ENCODE results near the gene ZNF385D.
"Not testable (repeated sequence)": the region's sequence is repeated elsewhere in the genome, so short reads cannot be mapped to it uniquely, and the experiment has no call there.

The ZNF385D gene

DNA sequence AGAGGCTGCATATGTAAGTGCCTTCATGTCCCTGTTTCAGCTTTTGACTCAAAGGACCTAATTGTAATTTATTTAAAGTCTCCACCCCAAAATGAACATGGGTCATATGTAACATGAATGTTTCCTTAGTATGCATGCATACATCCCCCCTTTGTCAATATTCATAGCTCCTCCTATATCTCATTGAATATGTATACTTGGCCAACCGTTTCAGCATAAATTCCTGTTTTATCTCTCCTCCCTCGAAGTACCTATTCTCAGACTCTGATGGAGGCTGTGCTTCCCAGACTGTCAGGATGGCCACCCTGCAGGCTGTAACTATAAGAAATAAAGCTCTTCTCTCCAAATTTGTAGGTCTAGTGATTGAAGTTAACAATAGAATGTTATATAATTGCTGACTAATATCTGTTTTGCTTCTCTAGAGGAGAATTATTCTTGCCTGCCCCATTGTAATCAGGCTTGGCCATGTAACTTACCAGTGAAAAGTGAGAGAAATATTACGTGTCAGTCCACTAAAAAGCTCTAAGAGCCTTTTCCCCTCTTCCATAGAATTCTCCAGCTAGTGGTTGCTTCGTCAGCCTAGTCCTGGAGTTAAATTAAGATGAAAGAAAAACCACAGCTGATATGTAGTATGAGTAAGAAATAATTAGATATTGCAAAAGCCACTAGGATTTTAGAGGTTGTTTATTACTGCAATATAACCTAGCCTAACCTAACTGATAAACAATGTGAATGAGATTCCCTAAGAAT lies 245.1 kb downstream of the ZNF385D start:
- no peak for DNase-seq

DNA sequence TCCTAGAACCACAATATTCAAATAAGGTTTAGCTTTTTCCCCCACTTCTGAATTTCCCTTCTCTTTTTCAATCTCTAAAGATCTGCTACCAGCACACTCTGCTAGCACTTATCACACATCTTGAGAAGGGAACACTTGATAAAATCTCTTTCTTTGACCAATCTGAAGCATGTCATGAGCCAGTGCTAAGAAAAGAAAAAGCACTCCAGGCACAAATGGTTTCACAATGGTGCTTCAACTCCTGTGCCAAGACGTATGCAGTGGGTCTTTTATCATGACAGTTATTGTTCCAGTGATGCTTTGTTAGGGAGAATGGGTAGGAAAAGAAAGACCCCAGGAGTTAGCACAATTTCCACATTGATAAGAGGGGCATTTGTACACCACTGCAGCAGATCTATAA lies 248.4 kb downstream of the ZNF385D start:
- DNase-seq = no peak

DNA sequence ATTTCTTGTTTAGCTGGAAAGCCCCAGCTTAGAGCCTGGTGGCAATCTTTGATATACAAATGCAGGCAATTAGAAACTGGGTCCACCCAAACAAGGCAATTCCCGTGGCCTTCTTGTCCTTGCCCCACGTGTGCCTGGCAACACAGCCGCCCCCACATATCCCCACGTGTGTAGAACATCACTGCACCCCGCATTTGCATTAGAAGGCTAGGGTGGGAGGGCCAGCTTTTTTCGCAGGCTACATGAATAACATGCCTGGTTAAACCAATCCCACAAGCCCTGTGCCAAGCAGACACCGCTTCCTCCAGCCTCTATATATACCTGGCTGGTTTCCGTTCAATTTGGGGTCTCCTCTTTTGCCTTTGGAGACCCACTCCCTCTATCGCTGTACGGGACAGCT lies 250.2 kb downstream of the ZNF385D start:
- DNase-seq = no peak

DNA sequence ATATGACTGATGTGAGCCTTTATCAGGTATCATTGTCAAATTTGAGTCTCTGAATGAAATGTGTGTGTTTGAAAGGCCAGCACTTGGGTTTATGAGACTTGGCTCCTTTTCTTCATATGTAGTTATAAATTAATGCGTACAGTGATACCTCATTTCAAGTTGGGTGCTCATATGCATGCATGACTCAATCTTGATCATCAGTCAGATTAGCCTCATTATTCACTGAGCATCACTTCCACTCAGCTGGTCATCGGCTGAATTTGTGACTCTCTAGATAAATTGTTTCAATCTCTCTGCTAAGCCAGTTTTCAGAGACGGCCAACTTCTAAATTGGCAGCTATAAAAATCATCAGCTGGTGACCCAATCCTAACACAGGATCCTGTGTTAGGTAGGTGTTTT lies 260.3 kb downstream of the ZNF385D start:
- not testable (repeated sequence) for DNase-seq

DNA sequence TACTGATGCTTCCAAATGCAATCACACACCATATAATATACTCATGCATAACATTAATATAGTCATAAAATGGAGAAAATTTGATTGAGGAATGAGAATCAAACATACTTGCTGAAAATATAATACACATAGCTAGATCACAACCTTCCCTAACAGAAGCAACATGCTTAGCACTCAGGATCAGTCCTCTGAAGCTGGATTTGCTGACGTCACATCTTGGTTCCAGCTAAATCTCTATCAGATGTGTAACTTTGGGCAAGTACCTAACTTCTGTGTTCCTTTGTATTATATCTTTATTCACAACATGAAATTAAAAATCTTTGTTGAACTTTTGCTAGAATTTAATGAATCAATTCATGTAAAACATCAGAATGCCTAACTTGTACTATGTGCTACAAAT lies 263.5 kb downstream of the ZNF385D start:
- no peak for DNase-seq

DNA sequence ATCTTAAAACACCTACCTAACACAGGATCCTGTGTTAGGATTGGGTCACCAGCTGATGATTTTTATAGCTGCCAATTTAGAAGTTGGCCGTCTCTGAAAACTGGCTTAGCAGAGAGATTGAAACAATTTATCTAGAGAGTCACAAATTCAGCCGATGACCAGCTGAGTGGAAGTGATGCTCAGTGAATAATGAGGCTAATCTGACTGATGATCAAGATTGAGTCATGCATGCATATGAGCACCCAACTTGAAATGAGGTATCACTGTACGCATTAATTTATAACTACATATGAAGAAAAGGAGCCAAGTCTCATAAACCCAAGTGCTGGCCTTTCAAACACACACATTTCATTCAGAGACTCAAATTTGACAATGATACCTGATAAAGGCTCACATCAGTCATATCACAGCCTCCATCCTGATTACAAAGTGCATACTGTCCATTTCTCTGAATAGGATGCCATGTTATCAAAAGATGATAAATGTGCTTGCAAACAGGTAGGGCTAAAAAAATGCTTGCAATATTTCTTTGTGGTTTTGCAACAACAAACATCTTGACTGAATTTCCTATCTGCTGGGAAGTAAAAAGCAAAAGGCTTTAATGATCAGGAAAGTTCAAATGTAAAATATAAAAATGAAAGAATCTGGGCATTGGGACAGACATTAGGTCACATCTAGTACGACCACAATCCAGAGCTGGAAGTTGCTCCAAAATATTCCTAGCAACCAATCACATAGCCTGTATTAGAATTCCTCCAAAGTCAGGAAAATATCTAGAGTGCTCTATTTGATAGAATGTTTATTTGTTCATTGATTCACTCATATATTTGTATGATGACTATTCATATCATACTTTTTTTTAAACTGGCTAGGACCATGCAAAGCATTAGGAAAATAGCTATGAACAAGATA lies 264.7 kb downstream of the ZNF385D start:
- not testable (repeated sequence) for DNase-seq

DNA sequence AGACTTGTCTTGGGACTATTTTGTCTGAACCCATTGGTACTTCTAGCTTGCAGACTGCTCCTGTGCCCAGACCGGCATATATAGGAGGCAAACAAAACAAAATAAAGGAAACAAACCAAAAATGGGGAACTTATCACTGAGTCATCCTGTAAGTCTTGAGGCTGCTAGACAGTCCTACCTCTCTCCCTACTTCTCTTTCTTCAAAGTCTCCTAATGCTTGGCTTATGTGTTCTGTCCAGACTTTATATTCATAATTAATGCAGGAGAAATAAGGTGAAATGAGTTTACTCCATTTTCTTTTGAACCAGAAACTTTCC lies 266.2 kb downstream of the ZNF385D start:
- DNase-seq = no peak

DNA sequence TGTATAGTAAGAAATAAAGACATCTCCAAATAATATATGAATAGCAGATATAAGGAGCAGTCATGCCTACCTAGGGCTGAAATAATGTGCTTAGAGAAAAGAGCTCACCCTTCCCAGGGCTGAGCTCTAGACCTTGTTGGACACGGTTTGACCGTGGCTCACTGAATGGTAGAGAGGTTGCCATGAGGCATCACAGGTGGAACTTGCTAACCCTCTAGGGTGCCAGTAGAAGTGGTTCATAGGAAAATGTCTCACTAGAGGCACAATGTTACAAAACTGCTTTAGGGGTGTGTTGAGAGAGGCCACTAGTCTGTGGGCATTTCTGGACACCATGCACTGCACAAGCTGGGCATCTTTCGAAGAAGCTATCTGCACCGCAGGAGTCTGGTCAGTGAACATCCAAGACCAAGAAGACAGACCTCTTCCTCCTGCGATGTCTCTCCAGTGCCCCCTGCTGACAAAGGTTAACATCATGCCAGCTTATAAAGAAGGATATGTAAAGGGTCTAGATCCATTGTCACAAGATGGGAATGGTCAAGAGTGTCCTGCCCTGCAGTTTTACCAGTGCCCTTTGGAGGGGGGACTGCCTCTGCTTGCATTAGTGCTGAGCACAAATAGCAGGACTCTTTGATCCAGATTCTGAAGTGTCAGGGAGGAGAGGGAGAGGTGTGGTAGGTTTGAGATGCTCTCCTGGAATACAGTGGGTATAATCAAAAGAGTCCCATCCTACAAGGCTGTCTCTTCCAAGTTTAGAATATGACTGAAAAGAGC lies 266.8 kb downstream of the ZNF385D start:
- peak; percentile 1 for DNase-seq

DNA sequence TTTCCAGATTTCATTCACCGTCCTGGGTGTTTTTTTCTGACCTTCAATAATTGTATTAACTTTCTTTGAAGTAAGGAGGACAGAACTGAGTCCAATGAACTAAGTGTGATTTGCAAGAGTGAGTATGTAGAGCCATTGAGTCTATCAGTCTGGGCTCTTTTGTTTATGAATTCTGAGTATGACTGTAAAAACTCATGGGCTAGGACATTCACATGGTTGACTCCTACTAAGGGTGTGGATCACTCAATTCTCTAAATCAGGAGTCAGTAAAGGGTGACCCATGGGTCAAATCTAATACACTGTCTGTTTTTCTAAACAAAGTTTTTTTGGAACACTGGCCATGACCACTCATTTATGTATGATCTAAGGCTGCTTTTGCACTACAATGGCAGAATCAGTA lies 269.0 kb downstream of the ZNF385D start:
- DNase-seq = no peak

DNA sequence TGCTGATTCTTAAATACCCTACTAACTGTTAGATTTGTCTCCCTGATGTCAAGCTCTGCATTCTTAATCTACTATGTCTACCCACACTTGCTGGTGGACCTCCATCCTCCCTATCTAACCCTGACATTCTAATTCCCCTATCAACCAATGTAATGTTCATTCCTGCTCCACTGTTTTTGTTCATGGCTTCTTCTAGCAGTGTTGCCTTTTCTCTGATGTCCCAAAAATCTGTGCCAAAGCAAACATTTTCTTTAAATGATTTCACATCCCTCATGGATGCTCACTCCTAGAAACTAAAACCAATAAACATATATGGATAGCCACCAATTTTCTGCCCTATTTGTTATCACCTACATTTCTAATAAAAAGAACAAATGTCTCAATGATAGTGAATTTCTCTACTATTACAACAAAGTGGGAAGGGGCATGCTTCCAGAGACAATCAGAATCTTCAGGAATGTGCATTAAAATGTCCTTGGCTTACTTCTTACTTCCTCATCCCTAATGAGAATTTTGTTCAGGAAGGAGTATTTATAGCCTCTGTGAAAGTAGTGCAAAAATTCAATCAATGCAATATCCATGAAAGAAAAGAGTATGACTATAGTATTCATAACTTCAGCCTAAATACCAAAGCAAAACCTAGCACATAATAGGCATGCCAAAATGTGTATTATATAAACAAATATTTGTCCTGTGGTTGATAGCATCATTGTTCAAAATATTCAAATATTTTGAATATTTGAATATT lies 273.3 kb downstream of the ZNF385D start:
- DNase-seq = no peak

DNA sequence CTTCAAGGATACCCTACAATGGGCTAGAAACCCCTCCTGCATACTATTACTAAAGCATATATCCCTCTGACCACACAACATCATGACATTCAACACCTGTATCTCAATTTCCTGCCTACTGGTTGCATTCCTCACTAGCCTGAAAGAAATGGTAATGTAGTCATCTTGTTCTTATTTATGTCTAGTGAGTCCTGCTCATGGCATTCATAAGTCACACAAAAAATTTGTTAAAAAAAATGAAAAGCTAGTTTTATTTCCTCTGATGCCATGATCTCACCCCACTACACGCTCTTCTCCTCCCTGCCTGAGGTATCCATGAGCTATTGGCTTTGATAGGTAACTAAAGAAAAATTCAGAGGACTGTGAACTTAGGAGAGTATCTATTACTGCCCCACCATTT lies 284.5 kb downstream of the ZNF385D start:
- no peak for DNase-seq

DNA sequence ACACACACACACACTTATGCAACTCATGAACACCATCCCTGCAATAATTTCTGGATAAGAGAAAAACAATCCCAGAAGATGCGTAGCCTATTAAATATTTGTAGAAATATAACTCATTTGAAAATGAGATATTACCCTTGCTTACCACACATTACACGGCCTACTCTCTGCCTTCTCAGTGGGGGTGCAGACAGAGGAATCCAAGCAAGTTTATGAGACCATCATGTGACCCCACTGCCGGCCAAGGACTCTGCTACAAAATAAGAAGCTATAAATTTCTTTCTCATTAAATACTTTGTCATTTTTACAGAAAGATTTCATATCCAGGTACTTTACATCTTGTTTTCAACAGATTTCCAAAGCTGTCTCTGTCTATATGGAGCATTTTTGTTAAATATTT lies 286.3 kb downstream of the ZNF385D start:
- no peak for DNase-seq

DNA sequence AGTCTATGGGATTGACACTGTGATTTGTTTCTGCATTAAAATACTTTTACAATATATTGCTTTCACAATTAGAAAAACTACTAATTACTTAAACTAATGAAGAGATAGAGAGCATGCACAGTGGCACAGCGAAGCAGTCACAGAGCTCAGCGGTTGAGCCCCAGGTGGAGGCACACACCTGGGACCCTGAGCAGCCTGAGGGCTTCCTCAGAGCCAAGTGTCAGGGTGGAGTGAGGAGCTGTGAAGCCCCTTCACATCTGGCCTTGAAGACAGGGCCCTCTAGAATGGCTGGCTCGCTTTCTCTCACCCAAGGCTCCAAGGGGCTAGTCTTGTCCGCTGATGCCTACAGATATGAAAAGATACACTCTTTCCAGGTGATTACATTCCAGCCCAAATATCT lies 287.7 kb downstream of the ZNF385D start:
- no peak for DNase-seq

DNA sequence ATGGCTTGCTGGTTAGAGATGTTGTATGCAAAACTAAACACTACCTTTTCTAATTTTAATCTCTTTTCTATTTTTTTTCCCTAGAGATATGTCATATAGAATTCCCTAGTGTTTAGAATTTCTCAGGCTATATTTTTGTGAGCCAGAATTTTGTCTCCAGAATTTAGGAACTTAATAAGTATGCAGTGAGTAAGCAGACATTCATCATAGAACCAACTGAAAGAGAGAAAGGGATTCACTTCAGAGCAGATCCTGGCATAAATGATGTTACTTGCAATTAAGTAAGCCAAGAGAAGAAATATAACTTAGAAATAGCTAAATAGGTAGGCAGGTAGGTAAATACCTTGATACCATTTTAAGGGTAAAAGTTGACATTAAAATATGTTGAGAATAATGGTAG lies 288.9 kb downstream of the ZNF385D start:
- DNase-seq = no peak

DNA sequence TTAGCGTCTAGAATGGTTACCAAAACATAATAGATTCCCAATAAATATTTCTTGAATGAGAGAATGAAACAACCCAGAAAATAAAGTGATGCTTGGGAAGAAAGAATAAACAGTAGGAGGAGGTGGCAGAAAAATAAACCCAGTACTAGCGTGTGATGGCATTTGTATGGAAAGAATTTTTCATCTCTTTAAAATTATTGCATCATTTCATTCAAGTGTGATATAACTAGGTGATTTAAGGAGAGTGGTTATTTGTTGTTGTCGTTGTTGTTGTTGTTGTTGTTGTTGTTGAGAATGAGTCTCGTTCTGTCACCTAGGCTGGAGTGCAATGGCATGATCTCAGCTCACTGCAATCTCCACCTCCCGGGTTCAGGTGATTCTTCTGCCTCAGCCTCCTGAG lies 293.9 kb downstream of the ZNF385D start:
- DNase-seq = no peak

DNA sequence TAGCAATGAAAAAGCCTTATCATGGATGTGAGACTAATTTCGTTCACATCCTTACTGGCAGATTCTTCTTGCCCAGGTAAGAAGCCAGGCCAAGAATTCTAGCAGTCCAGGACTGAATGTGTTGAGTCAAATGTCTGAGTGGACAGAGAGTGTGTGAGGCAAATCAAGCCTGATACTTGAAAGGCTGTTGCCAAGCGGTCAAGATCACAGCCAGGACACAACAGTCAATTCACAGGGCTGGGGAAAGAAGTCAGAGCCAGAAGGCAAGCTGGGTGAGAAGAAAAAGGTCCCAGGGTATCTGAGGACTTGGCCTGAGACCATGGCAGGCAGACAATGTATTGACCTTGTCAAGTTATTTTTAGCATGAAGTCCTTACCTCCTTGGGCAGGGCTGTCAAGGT lies 301.3 kb downstream of the ZNF385D start:
- DNase-seq = no peak

DNA sequence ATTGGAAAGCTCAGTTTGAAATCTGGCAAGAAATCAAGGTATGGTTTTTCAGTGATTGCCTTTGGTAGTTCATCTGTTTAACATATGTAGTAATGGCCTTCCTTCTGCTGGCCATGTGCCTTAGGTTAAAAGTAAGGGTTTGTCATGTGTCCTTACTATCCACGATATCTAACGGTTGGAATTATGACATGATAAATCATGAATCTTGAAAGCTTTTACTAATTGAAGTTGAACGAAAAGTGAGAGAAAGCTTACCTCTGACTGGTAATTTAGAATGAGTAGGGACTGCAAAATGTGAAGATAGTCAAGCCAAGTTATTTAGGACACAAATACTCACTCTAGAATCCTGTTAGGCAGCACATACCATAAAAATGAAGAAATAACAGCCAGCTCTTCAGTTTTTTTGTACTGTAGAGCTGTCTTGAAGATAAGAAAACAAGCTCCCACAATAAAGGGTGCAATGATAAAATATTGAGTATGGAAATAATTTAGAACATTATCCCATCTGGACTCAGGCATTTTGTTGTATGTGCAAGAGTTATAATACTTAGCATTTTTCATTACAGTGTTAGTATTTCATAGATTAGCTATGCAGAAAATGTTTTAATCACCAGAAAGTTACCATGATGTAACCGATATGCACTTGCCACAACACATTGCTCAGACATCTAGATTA lies 303.4 kb downstream of the ZNF385D start:
- no peak for DNase-seq

DNA sequence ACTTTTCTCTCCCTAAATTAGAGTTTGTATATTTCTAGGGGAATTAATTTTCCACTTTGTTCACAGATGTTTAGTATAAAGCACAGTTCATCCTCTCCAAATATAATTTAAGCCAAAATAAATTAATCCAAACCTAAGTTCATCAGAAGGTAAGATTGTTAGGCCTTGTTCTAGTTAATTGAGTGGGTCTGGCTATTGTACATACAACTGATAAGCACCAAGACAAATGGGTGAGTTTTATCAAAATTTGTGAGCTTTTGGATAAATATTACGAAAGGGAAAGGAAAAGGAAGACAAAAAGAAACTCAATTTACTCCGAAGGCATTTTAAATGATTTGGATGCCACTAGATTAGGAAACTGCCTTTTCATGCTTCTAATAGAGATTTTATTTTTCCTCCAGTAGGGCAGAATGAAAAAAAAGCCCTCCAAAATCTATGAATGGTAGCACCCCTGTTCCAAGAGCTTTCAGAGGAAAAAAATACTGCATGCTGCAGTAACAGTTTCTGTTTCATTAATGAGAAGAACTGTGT lies 304.0 kb downstream of the ZNF385D start:
- no peak for DNase-seq

DNA sequence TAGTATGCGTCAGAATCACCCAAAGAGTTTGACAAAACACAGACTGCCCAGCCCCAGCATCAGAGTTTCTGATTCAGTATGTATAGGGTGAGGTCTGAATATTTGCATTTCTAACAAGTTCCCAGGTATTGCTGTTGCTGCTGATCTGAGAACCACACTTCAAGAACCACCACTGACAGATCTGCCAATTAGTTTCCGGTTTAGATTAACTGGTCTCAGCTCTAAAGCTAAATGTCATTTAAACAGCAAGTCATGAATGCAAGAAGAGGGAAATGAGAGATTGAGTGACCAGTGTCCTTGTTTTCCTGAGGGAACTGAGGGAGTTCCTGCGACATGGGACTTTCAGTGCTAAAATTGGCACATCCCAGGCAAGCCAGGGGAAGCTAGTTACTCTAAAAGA lies 305.0 kb downstream of the ZNF385D start:
- DNase-seq = no peak

DNA sequence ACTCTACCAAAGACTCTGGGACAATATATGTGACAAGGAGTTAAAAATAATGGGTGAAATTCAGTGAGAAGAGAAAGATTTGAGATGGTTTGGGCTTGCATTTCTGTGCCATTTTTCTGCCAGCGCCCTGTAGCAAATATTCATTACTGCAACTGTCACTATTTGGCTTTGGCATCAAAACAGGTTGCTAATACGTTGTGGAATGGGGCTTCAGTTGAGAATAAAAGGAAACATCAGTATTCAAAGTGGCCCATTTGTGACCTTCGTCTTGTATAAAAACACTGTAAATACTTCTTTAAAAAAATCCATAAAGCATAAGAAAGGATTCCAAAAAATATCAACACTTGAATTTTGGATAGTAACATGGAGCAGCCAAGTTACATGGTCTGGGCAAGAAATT lies 309.2 kb downstream of the ZNF385D start:
- DNase-seq = no peak

DNA sequence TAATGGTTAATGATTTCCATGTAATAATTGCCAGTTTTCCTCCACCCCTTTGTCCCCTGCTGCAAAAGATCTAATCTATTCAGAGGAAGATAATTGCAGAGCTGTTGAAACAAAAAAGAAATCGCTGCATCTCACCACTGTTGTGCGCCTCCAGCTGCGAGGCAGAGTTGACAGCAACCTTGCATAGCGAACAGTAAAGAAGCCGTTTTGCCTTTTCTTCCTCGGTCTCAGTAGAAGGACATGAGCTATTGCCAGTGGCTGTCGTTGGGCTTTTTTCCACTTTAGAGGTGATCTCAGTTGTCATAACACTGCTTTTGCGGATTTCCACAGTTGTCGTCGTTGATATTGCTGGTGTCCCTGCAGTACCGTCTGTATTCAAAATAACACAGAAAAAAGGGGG lies 314.2 kb downstream of the ZNF385D start:
- no peak for DNase-seq

DNA sequence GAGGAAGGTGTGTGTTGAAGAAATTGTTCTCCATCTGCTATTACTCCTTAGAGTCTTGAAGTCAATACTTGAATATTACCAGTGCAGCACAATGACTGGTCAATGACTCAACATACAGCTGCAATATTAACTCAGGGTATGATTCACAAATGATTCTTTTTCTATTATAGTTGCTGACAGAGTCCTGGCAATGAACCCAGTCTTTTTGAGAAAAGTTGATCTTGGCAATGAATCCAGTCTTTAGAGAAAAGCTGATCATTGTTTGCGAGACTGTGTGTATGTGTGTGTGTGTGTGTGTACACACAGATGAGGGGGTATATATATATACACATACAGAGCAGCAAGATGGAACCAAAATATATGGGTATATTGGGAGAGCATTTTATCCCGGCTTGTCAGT lies 315.1 kb downstream of the ZNF385D start:
- no peak for DNase-seq
